ENCODE results near the gene CDC42BPA. TPM values are rescaled to one million over a fixed set of nuclear protein-coding genes. Genes with fewer than 3 reads are reported as not detected.

CDC42BPA gene
- total and polyA plus RNA-seq, 3 experiments from 2014 or later = 0.42 to 0.72 (median 0.44) TPM

GRCh38 chr1:227317011-227317451 lies 1.3 kb downstream of the CDC42BPA start:
- Histone ChIP-seq H3K36me3 (ENCODE audit: insufficient read depth, low read length) (no peaks in the 10 kb centered on the region), H3K27ac (ENCODE audit: low read depth, low read length) (peak overlapping the region; percentile 69), H3K4me1 (ENCODE audit: insufficient read depth, low read length) (peaks cover 5% of the 10 kb centered on the region), H3K9me3 (ENCODE audit: low read length) (no peaks in the 10 kb centered on the region), H3K4me3 (ENCODE audit: low read length) (no peak overlapping the region), H3K27me3 (ENCODE audit: insufficient read depth, low read length, poor library complexity, severe bottlenecking) (peaks cover 28% of the 10 kb centered on the region)
- CTCF ChIA-PET = no interaction called here
- no peaks in the 10 kb centered on the region for H3K36me3 Mint-ChIP-seq
- peak overlapping the region in 2 of 7 donors; percentile 3 to 9 for H3K4me3 Mint-ChIP-seq
- peaks cover 42 to 74% of the 10 kb centered on the region in 2 donors for H3K27me3 Mint-ChIP-seq
- no peak for DNase-seq
- H3K9me3 Mint-ChIP-seq = peaks cover 0 to 8% (median 5%) of the 10 kb centered on the region in 5 donors
- no peak overlapping the region for H3K27ac Mint-ChIP-seq
- peaks cover 3 to 13% (median 7%) of the 10 kb centered on the region in 3 donors for H3K4me1 Mint-ChIP-seq
- POLR2A ChIA-PET = no interaction called here

GRCh38 chr1:227316456-227316855 lies 1.8 kb downstream of the CDC42BPA start:
- H3K4me1 Mint-ChIP-seq = peaks cover 3 to 13% (median 7%) of the 10 kb centered on the region in 3 donors
- H3K4me3 Mint-ChIP-seq = no peak overlapping the region
- ChIA-PET POLR2A (no interaction called here), CTCF (no interaction called here)
- no peak overlapping the region for H3K27ac Mint-ChIP-seq
- H3K27me3 Mint-ChIP-seq = peaks cover 43 to 76% of the 10 kb centered on the region in 2 donors
- H3K36me3 Mint-ChIP-seq = no peaks in the 10 kb centered on the region
- Histone ChIP-seq H3K36me3 (ENCODE audit: insufficient read depth, low read length) (no peaks in the 10 kb centered on the region), H3K27ac (ENCODE audit: low read depth, low read length) (peak overlapping the region; percentile 69), H3K4me1 (ENCODE audit: insufficient read depth, low read length) (peaks cover 5% of the 10 kb centered on the region), H3K9me3 (ENCODE audit: low read length) (no peaks in the 10 kb centered on the region), H3K4me3 (ENCODE audit: low read length) (no peak overlapping the region), H3K27me3 (ENCODE audit: insufficient read depth, low read length, poor library complexity, severe bottlenecking) (peaks cover 28% of the 10 kb centered on the region)
- DNase-seq = no peak
- peaks cover 0 to 8% (median 5%) of the 10 kb centered on the region in 5 donors for H3K9me3 Mint-ChIP-seq

DNA sequence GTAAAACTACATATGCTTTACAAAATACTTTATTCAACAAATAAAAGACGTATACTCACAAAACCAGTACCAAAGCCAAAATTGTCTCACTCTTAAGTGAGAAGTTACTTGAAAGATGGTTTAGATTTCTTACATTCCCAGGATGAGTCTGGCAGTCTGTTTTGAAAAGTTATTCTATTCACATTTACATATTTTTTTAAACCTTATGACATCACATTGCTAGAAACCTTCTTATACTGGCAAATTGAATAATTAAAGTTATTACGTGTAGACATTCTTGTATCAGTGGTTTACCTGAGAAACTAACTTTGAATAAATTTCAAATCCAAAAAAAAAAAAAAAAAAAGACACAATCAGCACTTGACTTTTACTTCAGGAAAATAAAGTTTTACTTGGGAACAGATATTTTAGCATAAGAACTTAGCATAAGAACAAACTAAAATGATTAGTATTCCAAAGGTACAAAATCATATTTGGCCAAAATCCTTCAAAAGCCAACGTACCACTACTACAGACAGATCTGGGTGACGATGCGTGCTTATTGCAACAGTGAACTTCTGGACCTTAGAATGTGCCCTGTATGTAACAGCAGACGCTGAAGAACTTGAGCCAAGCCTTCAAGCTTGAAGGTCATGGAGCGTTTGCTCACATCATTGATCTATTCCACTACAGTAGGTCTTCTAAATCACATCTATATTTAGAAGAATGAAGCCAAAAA lies 2.5 kb downstream of the CDC42BPA start:
- POLR2A ChIA-PET = no interaction called here
- Mint-ChIP-seq H3K27me3 (peaks cover 46 to 76% of the 10 kb centered on the region in 2 donors), H3K9me3 (peaks cover 0 to 8% (median 5%) of the 10 kb centered on the region in 5 donors), H3K36me3 (no peaks in the 10 kb centered on the region), H3K27ac (no peak overlapping the region), H3K4me3 (no peak overlapping the region), H3K4me1 (peaks cover 3 to 13% (median 7%) of the 10 kb centered on the region in 3 donors)
- Histone ChIP-seq H3K36me3 (ENCODE audit: insufficient read depth, low read length) (no peaks in the 10 kb centered on the region), H3K4me1 (ENCODE audit: insufficient read depth, low read length) (peaks cover 5% of the 10 kb centered on the region), H3K9me3 (ENCODE audit: low read length) (no peaks in the 10 kb centered on the region), H3K4me3 (ENCODE audit: low read length) (no peak overlapping the region), H3K27me3 (ENCODE audit: insufficient read depth, low read length, poor library complexity, severe bottlenecking) (peaks cover 21% of the 10 kb centered on the region), H3K27ac (ENCODE audit: low read depth, low read length) (peak overlapping the region; percentile 69)
- CTCF ChIA-PET = no interaction called here
- DNase-seq = no peak

- no peak overlapping the region for H3K4me3 Mint-ChIP-seq
- H3K27ac Mint-ChIP-seq = no peak overlapping the region
- peaks cover 0 to 8% (median 5%) of the 10 kb centered on the region in 5 donors for H3K9me3 Mint-ChIP-seq
- Histone ChIP-seq H3K9me3 (ENCODE audit: low read length) (no peaks in the 10 kb centered on the region), H3K36me3 (ENCODE audit: insufficient read depth, low read length) (no peaks in the 10 kb centered on the region), H3K27me3 (ENCODE audit: insufficient read depth, low read length, poor library complexity, severe bottlenecking) (peaks cover 21% of the 10 kb centered on the region), H3K4me1 (ENCODE audit: insufficient read depth, low read length) (peaks cover 5% of the 10 kb centered on the region), H3K27ac (ENCODE audit: low read depth, low read length) (peak overlapping the region; percentile 64), H3K4me3 (ENCODE audit: low read length) (no peak overlapping the region)
- DNase-seq = no peak
- ChIA-PET POLR2A (no interaction called here), CTCF (no interaction called here)
- H3K27me3 Mint-ChIP-seq = peaks cover 41 to 74% of the 10 kb centered on the region in 2 donors
- H3K36me3 Mint-ChIP-seq = peaks cover 0 to 1% (median 0%) of the 10 kb centered on the region in 3 donors
- H3K4me1 Mint-ChIP-seq = peaks cover 3 to 13% (median 7%) of the 10 kb centered on the region in 3 donors
Measured at GRCh38 chr1:227314014-227314848, 4.1 kb downstream of the CDC42BPA start.

DNA sequence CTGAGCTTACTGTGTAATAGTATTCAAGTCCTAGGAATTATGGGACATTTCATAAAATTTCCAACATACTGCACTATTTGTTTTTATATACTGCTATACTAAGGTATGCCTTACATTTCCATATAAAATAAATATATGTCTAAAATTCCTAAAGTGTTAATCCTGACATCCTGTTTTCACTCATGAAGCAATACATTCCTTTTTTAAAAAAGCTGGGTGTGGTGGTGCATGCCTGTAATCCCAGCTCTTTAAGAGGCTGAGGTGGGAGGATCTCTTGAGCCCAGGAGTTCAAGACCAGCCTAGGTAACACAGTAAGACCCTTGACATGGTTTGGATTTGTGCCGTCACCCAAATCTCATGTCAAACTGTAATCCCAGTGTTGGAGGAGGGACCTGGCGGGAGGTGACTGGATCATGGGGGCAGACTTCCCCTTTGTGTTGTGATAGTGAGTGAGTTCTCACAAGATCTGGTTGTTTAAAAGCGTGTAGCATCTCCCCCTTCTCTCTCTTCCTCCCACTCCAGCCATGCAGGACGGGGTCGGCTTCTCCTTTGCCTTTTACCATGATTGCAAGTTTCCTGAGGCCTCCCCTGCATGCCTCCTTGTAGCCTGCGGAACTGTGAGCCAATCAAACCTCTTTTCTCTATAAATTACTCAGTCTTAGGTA lies 5.8 kb downstream of the CDC42BPA start:
- H3K36me3 Mint-ChIP-seq = peaks cover 0 to 1% (median 0%) of the 10 kb centered on the region in 3 donors
- H3K4me1 ChIP-seq (ENCODE audit: insufficient read depth, low read length) = peaks cover 2% of the 10 kb centered on the region
- H3K9me3 Mint-ChIP-seq = peaks cover 0 to 8% (median 5%) of the 10 kb centered on the region in 5 donors
- H3K27me3 ChIP-seq (ENCODE audit: insufficient read depth, low read length, poor library complexity, severe bottlenecking) = peaks cover 14% of the 10 kb centered on the region
- DNase-seq = no peak
- ChIA-PET POLR2A (no interaction called here), CTCF (no interaction called here)
- H3K4me3 Mint-ChIP-seq = no peak overlapping the region
- H3K27ac Mint-ChIP-seq = no peak overlapping the region
- peaks cover 39 to 80% of the 10 kb centered on the region in 2 donors for H3K27me3 Mint-ChIP-seq
- no peaks in the 10 kb centered on the region for H3K9me3 ChIP-seq (ENCODE audit: low read length)
- H3K4me1 Mint-ChIP-seq = peaks cover 2 to 6% (median 5%) of the 10 kb centered on the region in 3 donors
- no peak overlapping the region for H3K27ac ChIP-seq (ENCODE audit: low read depth, low read length)
- H3K36me3 ChIP-seq (ENCODE audit: insufficient read depth, low read length) = no peaks in the 10 kb centered on the region
- no peak overlapping the region for H3K4me3 ChIP-seq (ENCODE audit: low read length)

DNA sequence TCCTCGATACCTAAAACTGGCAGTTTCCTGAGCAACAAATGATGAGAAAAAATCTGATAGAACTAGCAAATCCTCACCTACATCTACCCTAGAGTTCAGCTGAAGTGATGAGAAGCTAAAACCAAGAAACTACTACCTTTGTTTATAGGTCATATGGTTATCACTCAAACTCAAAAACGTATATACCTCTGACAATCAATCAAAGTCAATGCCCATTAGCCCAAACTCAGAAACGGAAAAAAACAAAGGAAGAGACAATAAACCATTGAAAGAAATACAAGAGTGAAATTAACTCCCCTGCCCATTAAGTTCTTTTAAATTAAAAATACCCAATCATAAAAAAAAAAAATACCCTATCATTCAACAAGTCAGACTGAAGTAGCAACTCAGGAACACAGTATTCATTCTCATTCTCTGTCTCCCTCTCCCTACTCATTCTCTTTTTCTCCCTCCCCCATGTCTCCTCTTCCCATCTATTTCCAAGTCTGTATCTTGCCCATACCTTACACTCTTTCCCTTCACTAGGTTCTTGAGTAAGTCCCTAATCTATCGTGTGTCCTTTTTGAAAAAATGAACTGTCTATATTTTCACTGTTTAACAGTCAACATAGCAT lies 6.8 kb downstream of the CDC42BPA start:
- ChIA-PET POLR2A (no interaction called here), CTCF (no interaction called here)
- Histone ChIP-seq H3K9me3 (ENCODE audit: low read length) (no peaks in the 10 kb centered on the region), H3K36me3 (ENCODE audit: insufficient read depth, low read length) (no peaks in the 10 kb centered on the region), H3K27me3 (ENCODE audit: insufficient read depth, low read length, poor library complexity, severe bottlenecking) (peaks cover 6% of the 10 kb centered on the region), H3K27ac (ENCODE audit: low read depth, low read length) (no peak overlapping the region), H3K4me1 (ENCODE audit: insufficient read depth, low read length) (no peaks in the 10 kb centered on the region), H3K4me3 (ENCODE audit: low read length) (no peak overlapping the region)
- H3K27me3 Mint-ChIP-seq = peaks cover 35 to 73% of the 10 kb centered on the region in 2 donors
- DNase-seq = no peak
- no peak overlapping the region for H3K4me3 Mint-ChIP-seq
- H3K9me3 Mint-ChIP-seq = peaks cover 0 to 6% (median 5%) of the 10 kb centered on the region in 5 donors
- no peaks in the 10 kb centered on the region for H3K4me1 Mint-ChIP-seq
- H3K36me3 Mint-ChIP-seq = peaks cover 0 to 1% (median 0%) of the 10 kb centered on the region in 3 donors
- no peak overlapping the region for H3K27ac Mint-ChIP-seq

DNA sequence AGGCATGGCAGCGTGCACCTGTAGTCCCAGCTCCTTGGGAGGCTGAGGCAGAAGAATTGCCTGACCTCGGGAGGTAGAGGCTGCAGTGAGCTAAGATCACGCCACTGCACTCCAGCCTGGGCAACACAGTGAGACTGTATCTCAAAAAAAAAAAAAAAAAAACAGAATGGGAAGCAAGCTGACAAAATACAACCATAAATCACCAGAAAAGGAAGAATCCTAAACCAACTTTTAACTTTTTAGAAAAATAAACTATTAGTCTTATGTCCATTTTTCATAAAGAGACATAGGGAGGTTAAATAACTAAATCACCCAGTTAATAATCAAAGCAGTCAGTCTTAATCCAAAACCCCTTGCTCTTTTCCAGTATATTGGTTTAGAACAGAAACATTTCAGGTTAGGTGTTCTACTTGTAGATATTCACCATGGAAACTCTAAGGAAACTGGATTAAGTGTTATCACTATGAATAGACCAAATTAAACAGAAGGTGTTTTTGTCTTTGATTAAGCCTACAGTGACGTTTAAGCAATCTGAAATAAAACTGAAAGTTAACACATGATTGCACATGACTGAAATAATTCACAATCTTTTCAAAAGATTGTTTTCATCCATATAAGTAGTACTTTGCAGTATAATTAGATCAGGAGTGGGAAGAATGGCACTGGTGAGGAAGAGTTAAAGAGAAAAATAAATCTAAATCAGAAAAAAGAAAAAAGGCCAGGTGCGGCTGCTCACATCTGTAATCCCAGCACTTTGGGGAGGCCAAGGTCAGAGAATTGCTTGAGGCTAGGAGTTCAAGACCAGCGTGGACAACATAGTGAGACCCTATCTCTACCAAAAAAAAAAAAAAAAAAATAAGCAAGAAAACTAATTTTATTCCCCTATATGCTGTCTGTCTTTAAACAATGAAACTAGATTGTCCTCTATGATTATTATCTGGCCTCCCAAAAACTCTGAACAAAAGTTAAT lies 9.6 kb downstream of the CDC42BPA start:
- Mint-ChIP-seq H3K27me3 (peaks cover 28 to 70% of the 10 kb centered on the region in 2 donors), H3K4me1 (no peaks in the 10 kb centered on the region), H3K9me3 (peaks cover 0 to 1% (median 0%) of the 10 kb centered on the region in 5 donors), H3K27ac (no peak overlapping the region), H3K36me3 (peaks cover 0 to 1% (median 0%) of the 10 kb centered on the region in 3 donors), H3K4me3 (no peak overlapping the region)
- Histone ChIP-seq H3K27ac (ENCODE audit: low read depth, low read length) (no peak overlapping the region), H3K4me3 (ENCODE audit: low read length) (no peak overlapping the region), H3K36me3 (ENCODE audit: insufficient read depth, low read length) (no peaks in the 10 kb centered on the region), H3K27me3 (ENCODE audit: insufficient read depth, low read length, poor library complexity, severe bottlenecking) (peaks cover 4% of the 10 kb centered on the region), H3K4me1 (ENCODE audit: insufficient read depth, low read length) (no peaks in the 10 kb centered on the region), H3K9me3 (ENCODE audit: low read length) (no peaks in the 10 kb centered on the region)
- ChIA-PET CTCF (no interaction called here), POLR2A (no interaction called here)
- DNase-seq = no peak
